Measurements from ENCODE around the gene ATOH8.
"Not testable (repeated sequence)": the region's sequence is repeated elsewhere in the genome, so short reads cannot be mapped to it uniquely, and the experiment has no call there.

Gene ATOH8

GRCh38 chr2:85753525-85754312, at the start of gene ATOH8:
TSS of gene ATOH8 (plus strand) at chr2:85753991. CDS start at chr2:85754190, 199 bp downstream.
- no peak for DNase-seq (ENCODE audit: low read depth)

GRCh38 chr2:85704038-85704437, 49.8 kb upstream of the ATOH8 start:
- DNase-seq (ENCODE audit: low read depth), result no peak

GRCh38 chr2:85704800-85705679, 48.8 kb upstream of the ATOH8 start:
- no peak for DNase-seq (ENCODE audit: low read depth)

- DNase-seq (ENCODE audit: low read depth), result no peak
These were observed 48.1 kb upstream of the ATOH8 start for GRCh38 chr2:85705680-85706039.

GRCh38 chr2:85706063-85706462, 47.7 kb upstream of the ATOH8 start:
- no peak for DNase-seq (ENCODE audit: low read depth)

- DNase-seq (ENCODE audit: low read depth), result no peak
These were observed 47.0 kb upstream of the ATOH8 start for GRCh38 chr2:85706599-85707296.

- DNase-seq (ENCODE audit: low read depth), result no peak
These were observed 46.5 kb upstream of the ATOH8 start for GRCh38 chr2:85707304-85707703.

GRCh38 chr2:85708641-85709040, 45.1 kb upstream of the ATOH8 start:
- DNase-seq (ENCODE audit: low read depth), result no peak

- DNase-seq (ENCODE audit: low read depth), result no peak
These were observed 44.4 kb upstream of the ATOH8 start for GRCh38 chr2:85709401-85709811.

GRCh38 chr2:85710687-85711577, 42.9 kb upstream of the ATOH8 start:
- DNase-seq (ENCODE audit: low read depth), result no peak

GRCh38 chr2:85711578-85712060, 42.2 kb upstream of the ATOH8 start:
- no peak for DNase-seq (ENCODE audit: low read depth)

- DNase-seq (ENCODE audit: low read depth), result no peak
These were observed 41.5 kb upstream of the ATOH8 start for GRCh38 chr2:85712336-85712735.

GRCh38 chr2:85712849-85713612, 40.8 kb upstream of the ATOH8 start:
- no peak for DNase-seq (ENCODE audit: low read depth)

- no peak for DNase-seq (ENCODE audit: low read depth)
These were observed 40.0 kb upstream of the ATOH8 start for GRCh38 chr2:85713836-85714235.

- not testable (repeated sequence) for DNase-seq (ENCODE audit: low read depth)
These were observed 39.4 kb upstream of the ATOH8 start for GRCh38 chr2:85714421-85714820.

- no peak for DNase-seq (ENCODE audit: low read depth)
These were observed 39.0 kb upstream of the ATOH8 start for GRCh38 chr2:85714841-85715240.

GRCh38 chr2:85716346-85716914, 37.4 kb upstream of the ATOH8 start:
- no peak for DNase-seq (ENCODE audit: low read depth)

GRCh38 chr2:85717308-85718008, 36.3 kb upstream of the ATOH8 start:
- no peak for DNase-seq (ENCODE audit: low read depth)

- no peak for DNase-seq (ENCODE audit: low read depth)
These were observed 35.8 kb upstream of the ATOH8 start for GRCh38 chr2:85718009-85718391.
